Measurements from ENCODE around the gene SLC51A. TPM values are rescaled to one million over a fixed set of nuclear protein-coding genes. Genes with fewer than 3 reads are reported as not detected.

The SLC51A gene
- total and polyA plus RNA-seq, 2 of the 13 experiments (the other 11 are each of a cell fraction or from before 2014, with no cell fraction given) = 4.3 to 48.8 TPM

- no peak for TF ChIP-seq SIN3A (IDR thresholded peaks at IDR 0.05; ENCODE audit: borderline replicate concordance, low read depth, low read length)
- TF ChIP-seq ZBTB4 (CRISPR knock-in tag; IDR thresholded peaks at IDR 0.05; ENCODE audit: borderline replicate concordance) = no peak
- no peak for TF ChIP-seq ZNF691 (CRISPR knock-in tag; IDR thresholded peaks at IDR 0.05; ENCODE audit: borderline replicate concordance, low read depth)
- no peak for TF ChIP-seq SNAPC4 (CRISPR knock-in tag; IDR thresholded peaks at IDR 0.05)
- TF ChIP-seq ZNF577 (CRISPR knock-in tag; IDR thresholded peaks at IDR 0.05; ENCODE audit: borderline replicate concordance, low read depth) = no peak
- no peak for TF ChIP-seq SMAD9 (CRISPR knock-in tag; IDR thresholded peaks at IDR 0.05)
- TF ChIP-seq RARG (CRISPR knock-in tag; IDR thresholded peaks at IDR 0.05; ENCODE audit: low read depth) = no peak
- TF ChIP-seq E2F5 (CRISPR knock-in tag; conservative IDR thresholded peaks at IDR 0.05) = no peak
- TF ChIP-seq NBN (conservative IDR thresholded peaks at IDR 0.05) = no peak
- peak; percentile 31; the same call in 1 of the 2 replicates for TF ChIP-seq ETV5 (CRISPR knock-in tag; IDR thresholded peaks at IDR 0.05; ENCODE audit: borderline replicate concordance)
- TF ChIP-seq SP5 (CRISPR knock-in tag; IDR thresholded peaks at IDR 0.05; ENCODE audit: borderline replicate concordance, low read depth) = no peak
- TF ChIP-seq ZBTB1 (CRISPR knock-in tag; IDR thresholded peaks at IDR 0.05; ENCODE audit: borderline replicate concordance) = no peak
- TF ChIP-seq CBX2 (IDR thresholded peaks at IDR 0.05; ENCODE audit: low read depth, low read length) = no peak
- TF ChIP-seq CBX2 (CRISPR knock-in tag; IDR thresholded peaks at IDR 0.05; ENCODE audit: low read depth) = no peak
- no peak for TF ChIP-seq TGIF2 (CRISPR knock-in tag; IDR thresholded peaks at IDR 0.05)
- TF ChIP-seq ZNF709 (CRISPR knock-in tag; IDR thresholded peaks at IDR 0.05) = no peak
- TF ChIP-seq PAWR (CRISPR knock-in tag; IDR thresholded peaks at IDR 0.05; ENCODE audit: borderline replicate concordance) = no peak
- no peak for TF ChIP-seq CHCHD3 (CRISPR knock-in tag; IDR thresholded peaks at IDR 0.05)
- TF ChIP-seq SNAPC2 (CRISPR knock-in tag; IDR thresholded peaks at IDR 0.05) = no peak
- TF ChIP-seq RXRB (CRISPR knock-in tag; IDR thresholded peaks at IDR 0.05; ENCODE audit: borderline replicate concordance) = no peak
These were observed 3.0 kb downstream of the SLC51A start (continued) for GRCh38 chr3:196219194-196219969.
